ENCODE results near the gene EZH2. TPM values are rescaled to one million over a fixed set of nuclear protein-coding genes. Genes with fewer than 3 reads are reported as not detected.

EZH2 gene
- total RNA-seq, 1 donor from 2014 or later: 0.99 TPM

DNA sequence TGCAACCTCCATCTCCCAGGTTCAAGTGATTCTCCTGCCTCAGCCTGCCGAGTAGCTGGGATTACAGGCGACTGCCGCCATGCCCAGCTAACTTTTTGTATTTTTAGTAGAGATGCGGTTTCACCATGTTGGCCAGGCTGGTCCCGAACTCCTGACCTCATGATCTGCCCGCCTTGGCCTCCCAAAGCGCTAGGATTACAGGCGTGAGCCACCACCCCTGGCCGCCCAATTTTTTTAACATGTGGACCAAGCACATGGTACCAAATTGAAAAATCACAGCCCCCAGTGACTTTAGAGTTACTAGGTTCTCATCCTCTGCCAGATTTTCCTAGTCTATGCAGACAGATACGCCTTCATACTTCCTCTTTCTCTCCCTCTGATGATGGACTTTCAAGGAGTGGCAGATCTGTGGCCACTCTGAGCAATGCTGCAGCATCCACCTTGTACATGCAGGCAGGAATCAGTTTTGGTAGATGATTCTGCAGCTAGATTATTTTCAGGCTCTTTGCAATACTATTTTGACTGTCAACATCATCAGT is 34.0 kb upstream of the EZH2 start:
- no peaks in the 10 kb centered on the region for H3K27me3 ChIP-seq (ENCODE audit: low read depth)
- H3K9me3 ChIP-seq (replicated peaks): no peaks in the 10 kb centered on the region
- no peak for DNase-seq
- intact Hi-C loops (cut with micrococcal nuclease): no loop called here
- H3K4me1 ChIP-seq: no peaks in the 10 kb centered on the region
- TF ChIP-seq, protein P1, sequence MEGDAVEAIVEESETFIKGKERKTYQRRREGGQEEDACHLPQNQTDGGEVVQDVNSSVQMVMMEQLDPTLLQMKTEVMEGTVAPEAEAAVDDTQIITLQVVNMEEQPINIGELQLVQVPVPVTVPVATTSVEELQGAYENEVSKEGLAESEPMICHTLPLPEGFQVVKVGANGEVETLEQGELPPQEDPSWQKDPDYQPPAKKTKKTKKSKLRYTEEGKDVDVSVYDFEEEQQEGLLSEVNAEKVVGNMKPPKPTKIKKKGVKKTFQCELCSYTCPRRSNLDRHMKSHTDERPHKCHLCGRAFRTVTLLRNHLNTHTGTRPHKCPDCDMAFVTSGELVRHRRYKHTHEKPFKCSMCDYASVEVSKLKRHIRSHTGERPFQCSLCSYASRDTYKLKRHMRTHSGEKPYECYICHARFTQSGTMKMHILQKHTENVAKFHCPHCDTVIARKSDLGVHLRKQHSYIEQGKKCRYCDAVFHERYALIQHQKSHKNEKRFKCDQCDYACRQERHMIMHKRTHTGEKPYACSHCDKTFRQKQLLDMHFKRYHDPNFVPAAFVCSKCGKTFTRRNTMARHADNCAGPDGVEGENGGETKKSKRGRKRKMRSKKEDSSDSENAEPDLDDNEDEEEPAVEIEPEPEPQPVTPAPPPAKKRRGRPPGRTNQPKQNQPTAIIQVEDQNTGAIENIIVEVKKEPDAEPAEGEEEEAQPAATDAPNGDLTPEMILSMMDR (IDR thresholded peaks at IDR 0.05; ENCODE audit: borderline replicate concordance): no peak
- H3K27ac ChIP-seq (replicated peaks): no peak overlapping the region
- H3K36me3 ChIP-seq: no peaks in the 10 kb centered on the region
- no peak overlapping the region for H3K4me3 ChIP-seq

DNA sequence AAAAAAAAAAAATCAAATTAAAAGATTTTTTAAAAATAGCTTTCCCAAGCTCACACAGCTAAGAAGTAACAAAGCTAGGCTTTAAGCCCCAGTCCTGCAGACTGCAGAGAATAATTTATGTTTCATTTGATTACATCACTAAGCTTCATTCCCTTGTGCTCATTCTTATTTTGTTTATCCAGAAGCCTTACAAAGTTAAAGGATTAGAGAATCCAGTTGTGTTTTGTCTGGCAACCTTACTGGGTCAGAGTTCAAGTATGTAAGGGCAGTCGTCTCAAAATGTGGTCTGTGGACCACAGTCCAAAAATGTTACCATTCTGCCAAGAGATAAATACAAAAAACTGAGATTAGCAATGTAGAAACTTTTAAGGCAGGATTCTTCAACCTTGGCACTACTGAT is 32.1 kb upstream of the EZH2 start:
- H3K27ac ChIP-seq (replicated peaks): no peak overlapping the region
- H3K27me3 ChIP-seq (ENCODE audit: low read depth): no peaks in the 10 kb centered on the region
- H3K36me3 ChIP-seq: no peaks in the 10 kb centered on the region
- no peak overlapping the region for H3K4me3 ChIP-seq
- no peak for DNase-seq
- H3K4me1 ChIP-seq: no peaks in the 10 kb centered on the region
- no peaks in the 10 kb centered on the region for H3K9me3 ChIP-seq (replicated peaks)
- TF ChIP-seq, protein P1 (IDR thresholded peaks at IDR 0.05; ENCODE audit: borderline replicate concordance): no peak
- intact Hi-C loops (cut with micrococcal nuclease): no loop called here

DNA sequence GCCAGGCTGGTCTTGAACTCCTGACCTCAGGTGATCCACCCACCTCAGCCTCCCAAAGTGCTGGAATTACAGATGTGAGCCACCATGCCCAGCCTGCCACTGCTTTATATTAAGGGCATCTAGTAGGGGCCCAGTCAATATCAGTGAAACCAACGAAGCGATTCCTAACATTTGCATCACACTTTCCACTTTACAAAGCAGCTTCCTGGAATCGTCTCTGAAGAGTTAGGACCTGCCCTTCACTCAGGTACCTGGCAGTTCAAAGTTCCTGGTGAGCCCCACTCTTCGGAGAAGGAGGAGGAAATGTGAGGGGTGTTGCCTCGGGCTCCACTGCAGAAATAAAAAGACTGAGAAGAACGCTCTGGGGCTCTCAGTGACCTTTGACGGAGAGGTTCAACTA is 31.1 kb upstream of the EZH2 start:
- TF ChIP-seq, protein P1 (IDR thresholded peaks at IDR 0.05; ENCODE audit: borderline replicate concordance): no peak
- H3K4me3 ChIP-seq: no peak overlapping the region
- no peaks in the 10 kb centered on the region for H3K4me1 ChIP-seq
- intact Hi-C loops (cut with micrococcal nuclease): no loop called here
- H3K36me3 ChIP-seq: no peaks in the 10 kb centered on the region
- peaks cover 3% of the 10 kb centered on the region for H3K27me3 ChIP-seq (ENCODE audit: low read depth)
- no peak overlapping the region for H3K27ac ChIP-seq (replicated peaks)
- H3K9me3 ChIP-seq (replicated peaks): no peaks in the 10 kb centered on the region
- DNase-seq: no peak

DNA sequence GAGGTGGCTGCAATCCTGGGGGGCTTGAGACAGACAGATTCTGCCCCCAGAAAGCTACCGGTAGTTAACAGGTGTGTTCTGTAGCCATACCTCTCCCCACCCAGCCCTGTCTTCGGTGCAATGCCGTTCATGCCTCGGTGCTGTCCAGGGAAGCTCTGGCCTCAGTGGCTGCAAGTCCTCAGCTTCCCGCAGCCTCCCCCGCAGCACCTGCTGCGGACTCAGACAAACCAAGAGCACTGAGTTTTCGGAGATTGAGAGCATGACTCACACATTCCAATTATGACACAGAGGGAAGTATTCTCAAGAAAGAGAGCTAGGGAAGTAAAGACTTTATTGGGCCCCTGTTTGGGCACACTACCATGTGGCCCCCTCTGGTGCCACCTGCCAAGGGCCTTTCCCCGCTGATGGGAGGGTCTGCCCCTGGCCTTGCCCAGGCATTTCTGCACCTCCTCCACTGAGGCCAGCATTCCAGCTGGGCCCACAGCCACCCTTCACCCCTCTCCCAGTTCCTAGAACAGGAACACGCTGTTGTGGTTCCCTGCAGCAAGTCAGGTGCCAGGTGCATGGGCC is 30.2 kb upstream of the EZH2 start:
- no peak for DNase-seq
- Histone ChIP-seq H3K27ac (replicated peaks) (no peak overlapping the region), H3K4me3 (no peak overlapping the region), H3K27me3 (ENCODE audit: low read depth) (peaks cover 12% of the 10 kb centered on the region), H3K4me1 (no peaks in the 10 kb centered on the region), H3K36me3 (no peaks in the 10 kb centered on the region), H3K9me3 (replicated peaks) (no peaks in the 10 kb centered on the region)
- intact Hi-C loops (cut with micrococcal nuclease): no loop called here
- TF ChIP-seq, protein P1 (IDR thresholded peaks at IDR 0.05; ENCODE audit: borderline replicate concordance): no peak

DNA sequence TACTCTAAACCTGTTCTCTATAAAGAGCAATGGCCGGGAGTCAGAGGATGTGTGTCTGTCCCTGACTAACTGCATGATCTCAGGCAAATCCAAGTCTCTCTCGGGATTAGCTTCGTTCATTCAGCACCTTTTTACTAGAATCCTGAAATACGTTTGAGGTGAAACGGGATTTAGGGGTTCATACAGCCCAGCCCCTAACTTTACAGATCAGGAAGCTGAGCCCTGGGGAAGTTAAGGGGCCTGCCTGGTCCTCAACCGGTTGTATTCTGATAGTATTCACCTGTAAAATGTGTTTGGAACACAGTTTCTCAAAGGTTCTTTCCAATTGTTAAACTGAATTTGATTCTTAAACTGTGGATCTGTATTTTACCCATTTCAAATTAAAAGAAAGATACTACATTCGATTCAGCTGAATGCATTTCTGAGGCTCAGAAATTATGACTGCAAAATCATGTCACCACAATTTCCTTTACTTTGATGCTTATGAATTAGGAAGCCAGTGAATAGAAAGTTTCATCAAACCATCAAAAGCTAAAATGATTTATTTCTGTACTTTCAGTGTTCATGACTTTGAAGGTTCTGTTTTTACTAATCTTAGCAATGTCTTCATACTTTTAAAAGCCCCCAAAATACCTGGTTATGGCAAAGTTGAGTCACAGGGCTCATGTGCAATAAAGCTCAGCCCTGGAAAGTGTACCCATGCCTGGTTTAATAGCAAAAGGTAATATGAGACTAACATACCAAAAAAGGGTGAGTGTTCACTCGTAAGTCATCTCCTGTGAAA is 28.9 kb upstream of the EZH2 start:
- Histone ChIP-seq H3K27ac (replicated peaks) (no peak overlapping the region), H3K27me3 (ENCODE audit: low read depth) (peaks cover 25% of the 10 kb centered on the region), H3K36me3 (no peaks in the 10 kb centered on the region), H3K4me1 (no peaks in the 10 kb centered on the region), H3K9me3 (replicated peaks) (no peaks in the 10 kb centered on the region), H3K4me3 (no peak overlapping the region)
- DNase-seq: no peak
- TF ChIP-seq, protein P1 (IDR thresholded peaks at IDR 0.05; ENCODE audit: borderline replicate concordance): no peak
- intact Hi-C loops (cut with micrococcal nuclease): no loop called here
